ENCODE results near the gene FBLL1. TPM values are rescaled to one million over a fixed set of nuclear protein-coding genes. Genes with fewer than 3 reads are reported as not detected.

Gene FBLL1
- total RNA-seq, 1 donor from 2014 or later = 4.5 TPM

GRCh38 chr5:168575391-168576372 is 46.6 kb downstream of the FBLL1 start:
- Mint-ChIP-seq H3K4me3 (ENCODE audit: low read depth) (no peak overlapping the region), H3K9me3 (ENCODE audit: low read depth) (no peaks in the 10 kb centered on the region)

GRCh38 chr5:168578006-168578405 is 48.9 kb downstream of the FBLL1 start:
- H3K4me3 Mint-ChIP-seq (ENCODE audit: low read depth) = peak overlapping the region; percentile 97
- H3K4me1 Mint-ChIP-seq (ENCODE audit: low read depth) = peaks cover 24% of the 10 kb centered on the region
- peaks cover 6% of the 10 kb centered on the region for H3K36me3 Mint-ChIP-seq (ENCODE audit: insufficient read depth)
- TF ChIP-seq CTCF (IDR thresholded peaks at IDR 0.05; ENCODE audit: unreplicated experiment) = no peak
- peak overlapping the region; percentile 95 for H3K27ac Mint-ChIP-seq
- no peaks in the 10 kb centered on the region for H3K9me3 Mint-ChIP-seq (ENCODE audit: low read depth)
- H3K27me3 Mint-ChIP-seq = no peaks in the 10 kb centered on the region
- no peak for DNase-seq (ENCODE audit: low spot score, unreplicated experiment)

More at GRCh38 chr5:168575391-168576372, 46.6 kb downstream of the FBLL1 start:
- TF ChIP-seq CTCF (IDR thresholded peaks at IDR 0.05; ENCODE audit: unreplicated experiment) = no peak
- peaks cover 27% of the 10 kb centered on the region for H3K4me1 Mint-ChIP-seq (ENCODE audit: low read depth)
- H3K27ac Mint-ChIP-seq = peak overlapping the region; percentile 15
- no peak for DNase-seq (ENCODE audit: low spot score, unreplicated experiment)
- peaks cover 14% of the 10 kb centered on the region for H3K36me3 Mint-ChIP-seq (ENCODE audit: insufficient read depth)
- no peaks in the 10 kb centered on the region for H3K27me3 Mint-ChIP-seq

- H3K4me3 Mint-ChIP-seq (ENCODE audit: low read depth) = peak within 1 kb of the TSS; percentile 97
- no peak for TF ChIP-seq CTCF (IDR thresholded peaks at IDR 0.05; ENCODE audit: unreplicated experiment)
- H3K36me3 Mint-ChIP-seq (ENCODE audit: insufficient read depth) = peaks cover 6% of the 10 kb centered on the region
- no peaks in the 10 kb centered on the region for H3K9me3 Mint-ChIP-seq (ENCODE audit: low read depth)
- no peaks in the 10 kb centered on the region for H3K27me3 Mint-ChIP-seq
- peaks cover 24% of the 10 kb centered on the region for H3K4me1 Mint-ChIP-seq (ENCODE audit: low read depth)
- peak within 1 kb of the TSS; percentile 98 for H3K27ac Mint-ChIP-seq
- DNase-seq (ENCODE audit: low spot score, unreplicated experiment) = no peak
Observed at GRCh38 chr5:168578538-168579487, 49.7 kb downstream of the FBLL1 start, which contains the start of gene PANK3. TSS of gene PANK3 (minus strand) at chr5:168579368. CDS start at chr5:168579283, 85 bp downstream.

- DNase-seq (ENCODE audit: low spot score, unreplicated experiment) = peak; percentile 95
- H3K4me3 Mint-ChIP-seq (ENCODE audit: low read depth) = peak overlapping the region; percentile 77
- H3K4me1 Mint-ChIP-seq (ENCODE audit: low read depth) = peaks cover 24% of the 10 kb centered on the region
- no peaks in the 10 kb centered on the region for H3K27me3 Mint-ChIP-seq
- no peak for TF ChIP-seq CTCF (IDR thresholded peaks at IDR 0.05; ENCODE audit: unreplicated experiment)
- no peaks in the 10 kb centered on the region for H3K9me3 Mint-ChIP-seq (ENCODE audit: low read depth)
- peak overlapping the region; percentile 98 for H3K27ac Mint-ChIP-seq
- peaks cover 6% of the 10 kb centered on the region for H3K36me3 Mint-ChIP-seq (ENCODE audit: insufficient read depth)
Observed at GRCh38 chr5:168579488-168580226, 50.6 kb downstream of the FBLL1 start.
